Stimulated activated CD4-positive, alpha-beta T cell treated with anti-CD3 and anti-CD28 coated beads, Interleukin-1b, Interleukin-23, amount 100 ng/mL, for 4 hours (primary cell): Measurements from ENCODE around the gene GSE1.

ENCODE experiments used
- DNase-seq, 2 donors: peaks; one replicate each; pipeline ENCODE4 v3.0.0-alpha.2; 2020; ENCODE audit warnings: low read depth in 2 of 2

The GSE1 gene

GRCh38 chr16:85645021-85645589 lies 32.0 kb downstream of the GSE1 start:
- DNase-seq, result no peak

- no peak for DNase-seq
Measured at GRCh38 chr16:85646358-85646907, 33.3 kb downstream of the GSE1 start.

GRCh38 chr16:85646976-85647375 lies 33.9 kb downstream of the GSE1 start:
- no peak for DNase-seq

DNA sequence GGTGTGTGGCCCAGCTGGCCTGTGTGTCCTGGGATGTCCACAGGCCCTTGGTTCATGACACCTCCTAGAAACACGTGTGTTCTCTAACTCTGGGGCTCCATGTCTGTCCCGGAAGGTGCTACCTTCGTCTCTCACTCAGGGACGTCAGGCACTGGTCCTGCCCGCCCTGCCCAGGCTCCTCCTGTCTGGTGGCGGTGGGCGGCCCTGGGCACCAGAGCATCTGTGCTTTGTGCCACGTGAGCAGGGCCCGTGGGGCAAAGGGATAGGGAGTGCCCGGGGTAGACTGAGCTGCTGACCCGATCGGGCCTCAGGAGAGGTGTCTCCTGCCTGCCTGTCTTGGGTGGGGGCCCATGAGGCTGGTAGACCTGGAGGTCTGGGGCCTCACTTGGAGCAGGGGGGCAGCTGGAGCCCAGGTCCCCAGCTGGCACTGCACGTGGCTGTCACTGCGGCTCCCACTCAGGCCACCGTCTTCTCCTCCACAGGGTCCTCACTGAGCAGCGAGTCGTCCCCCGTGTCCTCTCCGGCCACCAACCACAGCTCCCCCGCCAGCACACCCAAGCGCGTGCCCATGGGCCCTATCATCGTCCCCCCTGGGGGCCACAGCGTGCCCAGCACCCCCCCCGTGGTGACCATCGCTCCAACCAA lies 35.1 kb downstream of the GSE1 start:
- no peak for DNase-seq

GRCh38 chr16:85648805-85649204 lies 35.7 kb downstream of the GSE1 start:
- no peak for DNase-seq

GRCh38 chr16:85649411-85650134 lies 36.5 kb downstream of the GSE1 start:
- DNase-seq, result no peak

GRCh38 chr16:85650135-85650843 lies 37.2 kb downstream of the GSE1 start:
- no peak for DNase-seq

DNA sequence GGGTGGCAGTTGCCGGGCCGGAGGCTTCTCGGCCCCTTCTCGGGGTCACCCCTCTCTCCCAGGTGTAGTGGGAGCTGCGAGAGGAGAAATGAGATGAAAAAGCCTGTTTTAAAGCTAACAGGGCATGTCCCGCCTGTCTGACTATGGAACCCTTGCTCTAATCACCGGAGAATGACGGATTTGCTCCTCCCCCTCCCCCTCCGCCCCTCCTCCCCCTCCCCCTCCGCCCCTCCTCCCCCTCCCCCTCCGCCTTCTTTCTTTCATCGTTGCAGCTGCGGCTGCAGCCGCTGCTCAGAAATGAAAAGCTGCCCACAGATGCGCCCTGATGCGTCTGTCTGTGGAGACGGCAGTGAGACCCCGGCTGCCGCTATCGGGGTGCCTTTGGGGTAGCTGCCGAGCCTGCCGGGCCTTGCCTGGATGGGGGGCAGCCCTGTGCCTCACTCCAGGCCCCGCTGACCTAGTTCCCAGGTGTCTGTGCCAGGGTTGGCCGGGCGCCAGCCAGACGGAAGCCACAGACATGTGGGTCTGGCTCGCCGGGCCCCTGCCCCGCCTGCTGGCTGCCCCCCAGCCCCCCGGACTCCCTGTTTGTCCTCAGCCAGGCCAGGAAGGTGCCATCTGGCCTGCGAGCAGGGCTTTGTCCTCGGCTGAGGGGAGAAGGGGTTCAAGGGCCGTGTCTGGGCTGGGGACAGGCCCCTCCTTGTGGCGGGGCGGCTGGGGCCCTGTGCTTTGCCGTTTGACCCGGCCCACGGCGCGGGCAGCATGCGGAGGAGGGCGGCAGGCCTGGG lies 37.9 kb downstream of the GSE1 start:
- no peak for DNase-seq

- no peak for DNase-seq
Measured at GRCh38 chr16:85651629-85652430, 38.7 kb downstream of the GSE1 start.

- DNase-seq, result no peak
Measured at GRCh38 chr16:85652431-85653221, 39.5 kb downstream of the GSE1 start.

DNA sequence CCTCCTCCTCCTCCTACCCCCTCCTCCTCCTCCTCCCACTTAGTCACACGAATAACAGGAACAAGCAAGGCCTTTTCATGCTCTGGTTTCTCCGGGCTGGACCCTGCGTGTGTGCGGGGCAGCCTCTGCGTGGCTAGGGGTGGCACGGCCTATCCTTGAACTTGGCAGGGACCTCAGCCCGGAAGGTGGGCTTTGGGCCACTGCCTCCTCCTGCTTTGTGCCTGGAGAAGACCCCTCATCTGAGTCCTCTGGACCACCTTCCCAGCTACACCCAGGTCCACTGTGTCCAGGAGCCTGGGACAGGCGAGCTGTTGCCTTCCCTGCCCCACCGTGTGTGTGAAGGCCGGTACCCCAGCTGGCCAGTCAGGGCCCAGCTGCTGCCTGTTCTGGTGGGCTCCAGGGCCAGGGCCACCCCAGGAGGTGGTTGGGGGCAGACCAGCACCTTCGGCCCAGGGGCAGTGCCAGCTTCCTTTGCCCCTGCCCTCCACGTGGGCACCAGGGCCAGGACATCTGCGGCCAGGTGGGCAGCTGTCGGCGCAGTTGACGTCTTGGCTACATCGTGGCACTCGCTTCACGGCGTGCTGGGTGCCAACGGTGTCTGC lies 40.3 kb downstream of the GSE1 start:
- DNase-seq, result no peak

DNA sequence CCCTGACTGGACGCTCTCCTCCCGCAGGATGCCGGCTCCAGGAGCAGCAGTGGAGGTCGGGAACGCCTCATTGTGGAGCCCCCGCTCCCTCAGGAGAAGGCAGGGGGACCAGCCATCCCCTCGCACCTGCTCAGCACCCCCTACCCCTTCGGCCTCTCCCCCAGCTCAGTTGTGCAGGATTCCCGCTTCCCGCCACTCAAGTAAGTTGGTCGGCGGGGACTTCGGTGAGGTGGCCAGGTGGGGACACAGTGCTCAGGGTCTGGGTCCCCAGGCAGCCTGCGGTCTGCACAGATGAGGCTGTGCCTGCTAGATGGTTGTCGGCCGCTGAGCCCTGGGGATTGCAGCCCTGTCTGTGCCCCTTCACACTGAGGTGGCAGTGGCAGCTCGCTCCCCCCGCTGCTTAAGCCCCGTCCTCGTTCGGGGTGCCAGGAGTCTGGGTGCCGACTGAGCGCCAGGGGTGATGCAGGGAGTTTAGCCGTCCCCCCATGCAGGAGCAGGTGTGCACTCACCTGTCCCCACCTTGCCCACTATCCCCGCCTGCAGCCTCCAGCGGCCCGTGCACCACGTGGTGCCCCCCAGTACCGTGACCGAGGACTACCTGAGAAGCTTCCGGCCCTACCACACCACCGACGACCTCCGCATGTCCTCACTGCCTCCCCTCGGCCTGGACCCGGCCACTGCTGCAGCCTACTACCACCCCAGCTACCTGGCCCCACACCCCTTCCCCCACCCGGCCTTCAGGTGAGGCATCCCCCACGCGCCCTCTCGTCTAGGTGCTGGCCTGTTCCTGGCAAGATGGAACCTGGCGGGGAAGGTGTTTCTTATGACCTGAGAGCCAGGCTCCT lies 41.4 kb downstream of the GSE1 start:
- DNase-seq, result no peak

- no peak for DNase-seq
Measured at GRCh38 chr16:85655216-85656129, 42.4 kb downstream of the GSE1 start.

DNA sequence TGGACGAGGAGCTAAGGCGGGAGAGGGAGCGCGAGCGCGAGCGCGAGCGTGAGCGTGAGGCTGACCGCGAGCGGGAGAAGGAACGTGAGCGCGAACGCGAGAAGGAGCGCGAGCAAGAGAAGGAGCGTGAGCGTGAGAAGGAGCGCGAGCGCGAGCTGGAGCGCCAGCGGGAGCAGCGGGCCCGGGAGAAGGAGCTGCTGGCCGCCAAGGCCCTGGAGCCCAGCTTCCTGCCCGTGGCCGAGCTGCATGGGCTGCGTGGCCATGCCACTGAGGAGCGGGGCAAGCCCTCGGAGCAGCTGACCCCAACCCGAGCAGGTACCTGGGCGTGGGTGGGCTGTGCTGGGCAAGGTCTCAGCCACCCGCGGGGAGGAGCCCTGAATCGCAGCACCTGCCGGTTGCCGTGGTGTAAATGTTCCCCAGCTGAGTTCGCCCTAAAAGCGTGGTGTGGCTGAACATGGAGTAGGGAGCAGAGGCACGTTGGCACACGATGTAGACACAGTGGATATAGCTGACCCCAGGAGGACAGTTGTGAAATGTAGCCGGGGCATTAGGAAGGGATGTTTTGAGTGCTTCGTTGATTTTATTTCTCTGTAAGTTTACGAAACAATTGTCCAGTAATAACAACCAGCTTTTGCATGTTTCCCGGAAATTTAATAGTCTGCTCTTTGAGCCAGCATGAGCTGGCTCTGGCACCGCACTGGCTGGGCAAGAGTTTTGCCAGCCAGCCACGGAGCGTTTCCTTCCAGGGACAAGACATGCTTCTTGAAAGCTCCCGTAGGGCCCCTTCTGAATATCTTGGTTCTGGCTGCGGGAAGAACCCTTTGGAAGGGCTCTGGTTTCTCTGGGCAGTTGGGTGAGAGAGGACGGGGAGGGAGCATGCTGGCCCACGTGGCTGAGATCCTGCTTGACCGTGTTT lies 43.5 kb downstream of the GSE1 start:
- no peak for DNase-seq

DNA sequence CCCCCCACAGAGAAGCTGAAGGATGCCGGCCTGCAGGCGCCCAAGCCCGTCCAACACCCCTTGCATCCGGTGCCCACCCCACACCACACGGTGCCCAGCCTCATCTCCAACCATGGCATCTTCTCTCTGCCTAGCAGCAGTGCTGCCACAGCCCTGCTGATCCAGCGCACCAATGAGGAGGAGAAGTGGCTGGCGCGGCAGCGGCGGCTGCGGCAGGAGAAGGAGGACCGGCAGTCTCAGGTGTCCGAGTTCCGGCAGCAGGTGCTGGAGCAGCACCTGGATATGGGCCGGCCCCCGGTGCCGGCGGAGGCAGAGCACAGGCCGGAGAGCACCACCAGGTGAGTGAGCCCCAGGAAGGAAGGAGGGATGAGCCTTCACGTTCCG lies 44.1 kb downstream of the GSE1 start:
- DNase-seq, result no peak

- DNase-seq, result no peak
Measured at GRCh38 chr16:85657996-85658395, 44.9 kb downstream of the GSE1 start.
